NCI-H510A treated with DMSO at 0.1 percent for 48 hours (cell line): Measurements from ENCODE around the gene WDR82.
A peak's percentile ranks its signal among the peaks of the same experiment; 100 is the strongest.

Experiments used
- DNase-seq: peaks from one replicate; lab custom pipeline; 2025; lab: John Stamatoyannopoulos, UW

WDR82 gene

DNA sequence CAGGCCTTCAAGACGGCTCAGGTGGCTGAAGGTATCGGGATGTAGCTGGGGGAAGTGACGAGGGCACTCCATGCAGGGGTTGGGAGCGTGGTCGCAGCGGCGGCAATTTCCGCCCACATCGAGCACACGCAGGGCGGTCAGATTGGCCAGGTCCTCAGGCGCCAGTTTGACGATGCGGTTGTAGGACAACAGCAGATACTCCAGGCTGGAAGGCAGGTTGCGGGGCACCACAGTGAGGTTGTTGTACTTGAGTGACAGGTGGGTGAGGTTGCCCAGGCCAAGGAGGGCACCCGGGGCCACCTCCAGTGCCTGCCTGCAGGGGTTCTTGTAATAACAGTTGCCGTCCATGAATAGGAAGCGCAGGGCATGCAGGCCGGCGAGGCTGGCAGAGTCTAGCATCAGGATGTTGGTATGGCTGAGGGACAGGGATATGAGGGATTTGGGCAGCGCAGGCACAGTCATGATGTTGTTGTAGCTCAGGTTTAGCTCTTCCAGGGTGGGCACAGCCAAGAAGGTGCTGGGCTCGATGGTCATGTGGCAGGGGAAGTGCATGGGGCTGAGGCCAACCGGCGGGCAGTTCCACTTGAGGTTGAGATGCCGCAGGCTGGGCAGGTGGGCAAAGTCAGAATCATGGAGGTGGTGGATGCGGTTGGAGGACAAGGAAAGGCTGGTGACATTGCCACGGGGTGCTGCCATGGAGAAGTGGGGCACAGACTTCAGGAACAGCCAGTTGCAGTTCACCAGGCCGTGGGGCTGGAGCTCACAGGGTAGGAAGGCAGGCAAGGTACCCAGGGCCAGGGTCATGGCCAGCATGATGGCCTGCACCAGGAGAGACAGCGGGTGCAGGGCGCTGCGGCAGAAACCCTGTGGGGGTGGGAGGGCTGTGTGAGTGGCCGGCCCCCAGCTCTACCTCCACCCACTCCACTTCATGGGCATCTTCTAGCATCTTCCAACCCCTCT, 54.7 kb downstream of the WDR82 start:
- no peak for DNase-seq

DNA sequence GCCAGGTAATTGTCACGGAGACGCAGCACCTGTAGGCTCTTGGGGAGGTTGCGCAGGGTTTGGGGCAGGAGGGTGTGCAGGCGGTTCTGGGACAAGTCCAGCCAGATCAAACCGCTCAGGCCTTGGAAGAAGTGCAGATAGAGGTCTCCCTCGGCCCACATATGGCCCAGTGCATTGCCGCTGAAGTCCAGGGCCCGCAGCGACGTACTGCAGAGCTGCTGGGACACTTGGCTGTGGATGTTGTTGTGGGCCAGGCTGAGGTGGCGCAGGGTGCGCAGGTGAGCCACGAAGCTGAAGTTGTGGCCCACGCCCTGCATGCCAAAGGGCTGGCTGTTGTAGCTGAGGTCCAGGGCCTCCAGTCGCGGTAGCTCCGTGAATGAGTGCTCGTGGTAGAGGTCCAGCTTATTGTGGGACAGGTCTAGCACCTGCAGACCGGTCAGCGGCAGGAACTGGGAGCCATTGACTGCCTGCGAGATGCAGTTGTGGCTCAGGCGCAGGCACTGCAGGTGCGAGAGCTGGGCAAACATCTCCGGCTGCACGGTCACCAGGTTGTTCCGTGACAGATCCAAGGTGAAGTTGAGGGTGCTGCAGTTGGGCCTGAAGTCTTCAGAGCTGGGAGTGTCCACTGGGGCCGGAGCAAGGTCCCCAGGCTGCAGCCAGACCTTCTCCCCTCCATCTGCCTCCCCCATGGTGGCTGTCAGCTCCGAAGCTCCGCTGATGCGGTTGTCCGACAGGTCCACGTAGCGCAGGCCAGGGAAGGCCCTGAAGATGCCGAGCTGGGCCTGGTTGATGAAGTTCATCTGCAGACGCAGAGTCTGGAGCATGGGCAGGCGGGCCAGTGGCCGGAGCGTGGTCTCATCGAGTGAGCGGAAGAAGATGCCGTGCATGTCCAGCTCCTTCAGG, 55.9 kb downstream of the WDR82 start:
- no peak for DNase-seq

DNA sequence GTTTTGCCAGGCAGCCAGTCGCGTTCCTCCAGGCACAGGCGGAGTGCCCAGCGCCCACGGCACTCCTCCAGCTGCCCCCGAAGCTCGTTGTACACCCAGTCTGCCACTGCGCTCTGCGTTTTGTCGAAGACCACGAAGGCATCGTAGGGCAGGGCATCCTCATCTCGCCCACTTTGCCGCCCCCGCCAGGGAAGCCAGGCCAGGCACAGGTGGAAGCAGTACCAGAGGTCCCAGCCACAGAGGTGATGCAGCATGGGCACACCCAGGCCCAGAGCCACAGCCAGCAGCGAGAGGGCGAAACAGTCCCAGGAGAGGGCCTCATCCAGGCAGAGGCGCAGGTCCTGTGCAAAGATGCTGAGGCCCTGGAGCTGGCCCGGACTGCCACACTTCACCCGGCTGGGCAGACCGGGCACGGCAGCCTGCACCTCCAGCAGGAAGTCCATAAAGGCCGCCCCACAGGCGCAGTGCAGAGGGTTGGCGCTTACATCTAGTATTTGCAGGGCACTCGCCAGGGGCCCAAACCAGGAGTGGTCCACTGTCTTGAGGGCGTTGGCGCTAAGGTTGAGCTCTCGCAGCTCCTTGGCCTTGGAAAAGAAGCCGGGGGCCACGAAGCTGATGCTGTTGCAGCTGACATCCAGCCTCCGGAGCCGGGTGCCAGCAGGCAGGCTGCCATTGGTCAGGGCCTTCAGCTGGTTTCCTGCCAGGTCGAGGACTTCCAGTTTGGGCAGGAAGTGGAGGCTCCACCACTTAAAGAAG, 56.7 kb downstream of the WDR82 start:
- DNase-seq, result no peak

DNA sequence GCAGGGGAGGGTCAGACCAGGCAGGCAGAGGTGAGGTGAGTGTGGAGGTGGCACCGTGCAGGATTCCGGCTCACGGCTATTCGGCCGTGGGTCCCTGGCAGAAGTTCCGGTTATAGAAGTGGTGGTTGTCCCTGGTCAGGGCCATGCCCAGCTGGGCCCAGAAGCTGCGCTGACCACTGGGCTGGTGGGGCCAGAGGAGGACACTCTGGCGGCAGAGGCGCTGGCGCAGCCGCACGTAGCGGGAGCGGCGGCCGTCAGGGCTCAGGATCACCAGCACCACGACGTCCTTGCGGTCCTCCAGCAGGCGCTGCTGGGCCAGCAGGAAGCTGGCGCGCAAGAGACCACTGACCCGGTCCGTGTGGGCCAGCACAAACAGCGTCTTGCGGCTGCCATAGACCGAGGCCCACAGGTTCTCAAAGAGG, 57.3 kb downstream of the WDR82 start:
- DNase-seq, result no peak

GRCh38 chr3:52220380-52221026, 57.9 kb downstream of the WDR82 start:
- DNase-seq, result peak; percentile 62

GRCh38 chr3:52218937-52219650, 59.4 kb downstream of the WDR82 start:
- no peak for DNase-seq

DNA sequence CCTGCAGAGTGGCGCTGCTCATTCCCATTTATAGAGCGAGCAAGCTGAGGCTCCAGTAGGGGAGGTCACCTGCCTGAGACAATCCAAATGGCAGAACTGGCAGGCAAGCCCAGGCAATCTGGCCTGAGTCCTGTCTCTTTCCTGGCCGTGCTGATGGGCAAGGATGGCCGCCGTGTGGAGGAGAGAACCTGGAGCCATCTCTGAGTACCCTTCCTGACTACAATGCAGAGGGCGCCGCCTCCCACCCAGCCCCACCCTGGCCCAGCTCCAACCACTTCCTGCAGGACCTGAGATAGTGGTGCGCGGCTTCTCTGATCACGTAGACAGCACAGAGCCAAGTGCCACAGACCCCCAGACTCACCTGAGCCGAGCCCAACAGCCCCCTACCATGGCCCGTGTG, 60.0 kb downstream of the WDR82 start:
- no peak for DNase-seq

GRCh38 chr3:52218026-52218425, 60.4 kb downstream of the WDR82 start:
- DNase-seq, result no peak

GRCh38 chr3:52217409-52217805, 61.0 kb downstream of the WDR82 start:
- no peak for DNase-seq

GRCh38 chr3:52216585-52217408, 61.7 kb downstream of the WDR82 start:
- no peak for DNase-seq

GRCh38 chr3:52215351-52215750, 63.1 kb downstream of the WDR82 start:
- no peak for DNase-seq

GRCh38 chr3:52213901-52214300, 64.5 kb downstream of the WDR82 start:
- no peak for DNase-seq

- no peak for DNase-seq
Observed at GRCh38 chr3:52213005-52213404, 65.4 kb downstream of the WDR82 start.

- DNase-seq, result no peak
Observed at GRCh38 chr3:52211268-52211891, 67.1 kb downstream of the WDR82 start.

GRCh38 chr3:52210550-52211046, 67.9 kb downstream of the WDR82 start:
- DNase-seq, result peak; percentile 24

DNA sequence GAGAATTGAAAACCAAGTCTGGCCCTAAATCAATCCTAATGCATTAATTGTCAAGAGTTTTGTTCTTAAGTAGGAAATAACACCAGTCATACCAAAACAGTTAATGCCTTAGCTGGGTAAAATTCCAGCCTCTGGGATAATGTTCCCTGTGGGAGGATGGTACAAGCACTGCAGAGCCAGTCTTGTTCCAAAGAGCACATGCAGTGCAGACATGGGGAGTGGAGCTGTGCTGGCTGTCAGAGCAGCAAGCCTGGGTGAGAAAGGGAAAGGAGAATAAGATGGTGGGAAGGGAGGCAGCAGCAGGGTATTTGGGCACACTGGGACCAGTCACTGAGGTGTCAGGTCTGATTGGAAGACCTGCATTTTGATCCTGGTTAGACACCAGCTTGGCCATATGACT, 68.4 kb downstream of the WDR82 start:
- no peak for DNase-seq

DNA sequence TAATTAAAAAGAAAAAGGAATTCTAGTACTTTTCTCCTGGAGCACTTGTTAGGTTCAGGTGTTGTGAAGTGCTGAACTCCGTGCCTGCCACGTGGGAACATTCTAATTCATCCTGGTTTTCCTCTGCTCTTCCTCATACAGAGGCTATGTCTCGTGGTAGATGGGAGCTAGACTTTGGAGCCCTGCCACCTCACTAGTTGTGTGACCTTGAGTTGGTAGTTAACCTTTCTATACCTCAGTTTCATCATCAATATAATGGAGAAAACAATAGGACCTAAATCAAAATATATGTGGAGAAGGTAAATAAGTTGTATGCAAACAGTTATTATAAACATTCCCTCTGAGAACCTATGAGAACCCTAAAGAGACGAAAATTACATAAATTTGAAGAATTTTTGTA, 69.9 kb downstream of the WDR82 start:
- no peak for DNase-seq

GRCh38 chr3:52205727-52206372, 72.6 kb downstream of the WDR82 start:
- no peak for DNase-seq
